HG02840 (cell line): Measurements from ENCODE around the gene EPS8L2.

Experiments
- ATAC-seq: cut with Tn5 transposase; IDR thresholded peaks from one replicate; pipeline ENCODE4 v1.9.1; 2021; ENCODE audit warnings: mild to moderate bottlenecking, moderate library complexity, moderate number of reproducible peaks; ENCODE audit not compliant: unreplicated experiment, low FRiP score

The EPS8L2 gene

DNA sequence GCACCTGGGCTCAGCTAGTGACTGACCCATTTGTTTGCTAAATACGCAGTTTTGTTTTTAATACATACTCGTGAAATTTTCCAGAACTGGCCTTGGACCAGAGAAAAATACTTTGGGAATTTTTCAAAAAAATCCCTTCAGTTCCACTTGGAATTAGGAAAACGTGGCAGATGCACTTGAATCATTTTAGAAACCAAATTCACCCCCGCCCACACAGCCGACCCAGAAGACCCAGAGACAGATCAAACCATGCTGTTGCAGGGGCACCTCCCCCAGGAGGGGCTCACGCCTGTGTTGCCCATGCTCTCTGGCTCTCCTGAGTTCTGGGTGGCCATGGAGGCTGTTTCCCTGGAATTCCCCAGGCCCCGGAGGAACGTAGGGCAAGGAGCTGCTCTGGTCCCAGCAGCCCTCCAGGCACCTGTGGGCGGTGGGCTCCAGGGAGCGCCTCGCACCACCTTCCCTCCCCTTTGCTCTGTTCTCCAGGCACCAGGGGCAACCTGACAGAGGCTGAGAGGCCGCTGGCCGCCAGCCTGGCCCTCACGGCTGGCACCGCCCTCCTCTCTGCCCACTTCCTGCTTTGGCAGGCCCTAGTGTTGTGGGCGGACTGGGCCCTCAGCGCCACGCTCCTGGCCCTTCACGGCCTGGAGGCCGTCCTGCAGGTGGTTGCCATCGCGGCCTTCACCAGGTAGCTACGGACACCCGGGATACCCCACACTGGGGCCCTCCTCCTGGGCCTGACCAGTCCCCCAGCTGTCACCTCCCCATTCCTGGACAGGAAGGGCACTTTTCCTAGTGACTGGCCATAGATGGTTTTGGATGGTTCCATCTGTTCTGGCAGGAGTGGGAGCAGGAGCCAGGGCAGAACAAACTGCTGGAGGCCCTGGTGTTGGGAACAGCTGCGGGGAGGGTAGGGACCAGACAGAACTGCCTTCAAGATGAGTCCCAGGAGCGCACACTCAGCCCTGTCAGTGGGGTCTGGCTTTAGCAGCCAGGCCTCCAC lies 3.3 kb upstream of the EPS8L2 start:
- ATAC-seq, result no peak

DNA sequence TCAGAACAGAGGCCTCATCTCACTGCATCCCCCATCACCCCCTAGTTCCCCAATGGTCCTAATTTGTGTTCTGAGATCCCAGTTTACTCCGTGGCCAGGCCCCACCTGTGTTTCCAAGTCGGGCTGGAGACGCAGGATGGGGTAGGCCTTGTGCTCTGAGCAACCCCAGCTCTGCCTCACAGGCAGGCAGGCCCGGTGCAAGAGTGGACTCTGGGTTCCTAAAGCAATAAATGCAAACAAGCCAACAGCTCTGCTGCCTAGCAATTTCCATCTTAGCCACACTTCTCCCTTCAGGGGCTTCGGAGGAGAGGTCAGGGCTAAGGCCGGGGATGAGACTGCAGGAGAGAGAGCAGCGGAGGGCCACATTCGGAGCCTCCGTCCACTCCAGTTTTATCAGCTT lies 2.5 kb upstream of the EPS8L2 start:
- no peak for ATAC-seq

DNA sequence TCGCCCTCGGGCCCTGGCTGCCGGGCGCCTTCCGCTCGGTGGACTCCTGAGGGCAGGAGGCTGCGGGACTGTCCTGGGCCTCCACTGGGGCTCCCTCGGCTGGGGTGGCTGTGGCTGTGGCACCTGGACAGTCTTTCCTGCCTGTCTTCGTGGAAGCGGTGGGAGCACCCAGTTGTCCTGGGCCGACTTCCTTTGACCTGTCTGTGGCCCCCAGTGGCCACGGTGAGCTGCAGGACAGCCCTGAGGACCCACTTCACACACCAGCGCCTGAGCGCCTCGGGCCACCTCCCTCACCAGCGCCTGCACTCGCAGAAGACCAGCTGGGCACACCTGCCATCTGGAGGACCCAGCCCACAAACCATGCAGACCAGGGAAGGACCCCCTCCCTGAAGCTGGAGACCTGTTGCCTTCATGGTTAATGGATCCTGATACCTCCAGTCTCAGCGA lies 1.8 kb upstream of the EPS8L2 start:
- ATAC-seq, result no peak

DNA sequence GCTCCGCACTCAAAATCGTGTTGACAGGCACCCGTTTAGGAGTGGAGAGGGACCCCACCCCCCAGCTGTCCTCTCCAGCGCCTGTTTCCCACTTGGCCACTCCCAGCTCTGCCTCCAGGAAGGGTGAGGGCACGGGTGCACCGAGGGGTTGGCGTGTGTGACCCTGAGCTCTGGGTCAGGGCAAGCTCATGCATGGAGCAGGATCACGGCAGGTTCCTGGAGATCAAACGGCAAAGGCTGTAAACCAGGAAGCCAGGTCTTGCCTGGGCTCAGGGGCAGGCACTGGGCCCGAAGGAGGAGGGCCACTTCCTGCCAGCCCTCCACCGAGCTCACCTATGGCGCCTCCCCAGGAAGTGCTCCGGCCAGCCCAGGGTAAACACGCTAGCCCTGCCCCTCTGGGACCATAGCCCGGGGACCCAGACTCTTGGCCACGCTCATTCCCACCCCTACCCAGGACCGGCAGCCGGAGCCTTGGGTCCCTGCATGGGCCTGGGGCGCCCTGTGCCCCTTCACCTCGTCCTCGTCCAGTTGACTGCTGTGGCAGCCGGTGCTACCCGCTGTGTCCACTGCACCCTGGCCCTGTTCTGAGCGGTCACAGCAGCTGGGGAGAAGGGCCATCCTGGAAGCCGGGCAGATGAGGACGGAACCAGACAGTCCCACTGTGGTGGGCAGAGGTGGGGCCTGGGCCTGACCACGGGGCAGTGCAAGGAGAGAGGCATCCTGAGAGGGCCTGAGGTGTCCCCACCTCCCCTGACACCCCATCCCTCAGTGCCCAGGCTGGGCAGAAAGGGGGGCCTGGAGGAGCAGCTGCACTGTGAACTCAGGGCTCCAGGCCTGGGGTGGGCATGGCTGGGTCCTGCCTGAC lies 1.0 kb upstream of the EPS8L2 start:
- ATAC-seq, result no peak

DNA sequence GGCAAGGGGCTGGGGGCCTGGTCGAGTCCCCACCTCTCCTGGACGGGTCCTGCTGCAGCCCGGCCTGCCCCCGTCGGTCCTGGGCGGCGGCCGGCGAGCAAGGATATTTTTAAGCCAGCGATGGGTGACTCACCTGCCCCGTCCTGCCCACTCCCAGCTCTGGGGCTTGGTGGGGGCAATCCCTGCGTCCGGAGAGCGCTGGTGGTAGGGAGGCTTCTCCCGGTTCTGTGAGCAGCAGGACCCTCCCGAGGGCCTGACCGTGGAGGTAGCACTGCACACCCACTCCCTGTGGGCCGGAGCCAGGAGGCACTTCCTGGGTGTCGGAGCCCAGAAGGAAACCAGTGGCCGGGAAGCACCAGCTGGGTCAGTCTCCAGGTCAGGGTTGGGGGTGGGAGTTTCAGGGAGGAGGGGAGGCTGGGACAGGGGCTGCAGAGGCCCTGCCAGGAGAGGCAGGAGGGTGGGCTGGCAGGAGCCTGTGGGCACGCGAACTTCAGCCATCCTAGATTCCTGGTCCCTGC lies 467 bp downstream of the EPS8L2 start:
- no peak for ATAC-seq

DNA sequence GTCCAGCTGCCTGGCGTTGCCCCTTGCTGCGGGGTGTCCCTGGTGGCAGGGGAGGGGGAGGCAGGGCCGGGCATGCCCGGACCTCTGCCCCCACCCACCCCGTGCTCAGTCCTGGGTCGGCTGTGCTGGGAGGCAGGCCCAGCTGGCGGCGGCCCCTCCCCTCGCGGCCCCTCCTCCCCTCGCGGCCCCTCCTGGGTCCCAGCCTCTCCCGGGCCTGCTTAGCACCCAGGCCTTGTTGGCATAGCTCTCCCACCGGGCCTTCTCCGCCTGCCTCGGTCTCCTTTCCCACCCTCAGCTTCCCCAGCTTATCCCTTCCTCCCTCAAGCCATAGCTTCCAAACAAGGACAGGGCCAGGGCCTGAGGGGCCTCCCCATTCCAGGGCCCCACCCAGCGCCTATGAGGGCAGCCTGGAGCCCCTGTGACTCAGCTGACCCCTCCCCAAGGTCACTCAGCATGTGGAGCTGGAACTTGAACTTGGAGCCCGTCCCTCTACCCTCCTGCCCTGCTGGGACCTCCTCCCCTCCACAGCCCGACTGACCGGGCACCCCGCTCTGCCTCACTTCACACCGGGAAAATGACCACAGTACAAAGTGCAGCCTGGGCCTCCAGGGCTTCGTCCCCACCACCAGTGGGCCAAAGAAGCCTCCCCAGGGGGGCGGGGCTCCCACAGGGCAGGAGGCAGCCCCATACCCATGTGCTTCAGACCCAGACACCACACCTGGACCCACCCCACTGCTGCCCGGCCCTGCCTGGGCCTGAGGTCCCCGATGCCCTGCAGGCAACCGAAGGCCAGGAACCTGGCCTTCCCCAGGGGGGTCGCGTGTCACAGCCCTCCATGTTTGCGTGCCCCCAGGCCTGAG lies 1.2 kb downstream of the EPS8L2 start:
- no peak for ATAC-seq

DNA sequence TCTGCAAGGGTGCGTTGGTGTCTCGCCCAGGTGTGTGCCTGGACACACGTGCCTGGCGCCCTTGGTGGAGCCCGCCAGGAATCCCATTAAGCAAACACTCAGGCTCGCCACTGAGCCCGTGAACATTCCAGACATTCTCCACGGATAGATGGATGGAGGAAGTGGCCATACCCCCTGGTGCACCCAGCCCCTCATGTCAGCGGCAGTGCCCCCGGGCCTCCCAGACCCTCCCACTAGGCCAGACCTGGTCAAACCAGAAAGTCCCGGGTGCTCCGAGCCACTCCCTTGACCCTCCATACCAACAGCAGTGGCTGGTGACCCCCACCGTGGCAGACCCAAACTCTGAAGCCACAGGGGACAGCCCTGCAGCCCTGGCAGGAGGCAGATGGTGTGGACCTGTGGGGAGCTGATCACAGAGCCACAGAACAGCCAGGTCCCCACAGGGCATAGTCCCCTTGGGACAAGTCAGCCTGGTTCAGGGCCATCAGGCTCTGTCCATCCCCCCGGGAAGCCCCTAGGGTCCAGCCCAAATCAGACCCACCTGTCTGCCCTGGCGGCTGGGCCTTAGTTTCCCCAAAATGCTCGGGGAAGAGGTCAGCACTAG lies 1.9 kb downstream of the EPS8L2 start:
- ATAC-seq, result no peak

DNA sequence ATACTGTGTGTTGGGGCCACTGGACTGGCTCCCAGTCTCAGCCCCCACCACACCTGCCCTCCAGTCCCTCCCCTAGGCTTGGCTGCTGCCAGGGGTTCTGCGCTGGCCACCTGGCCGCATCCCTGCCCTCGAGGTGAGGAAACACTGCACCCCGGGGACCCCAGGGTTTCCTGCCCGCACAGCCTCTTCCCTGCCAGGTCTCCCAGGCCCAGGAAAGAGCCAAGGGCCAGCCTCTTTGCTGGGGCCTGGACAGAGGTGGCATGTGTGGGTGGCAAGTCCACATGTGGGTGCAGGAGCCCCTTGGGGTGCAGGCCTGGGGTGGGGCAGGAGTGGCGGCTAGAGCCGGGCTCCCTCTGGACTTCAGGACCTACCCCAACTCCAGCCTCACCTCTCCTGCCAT lies 2.5 kb downstream of the EPS8L2 start:
- no peak for ATAC-seq

DNA sequence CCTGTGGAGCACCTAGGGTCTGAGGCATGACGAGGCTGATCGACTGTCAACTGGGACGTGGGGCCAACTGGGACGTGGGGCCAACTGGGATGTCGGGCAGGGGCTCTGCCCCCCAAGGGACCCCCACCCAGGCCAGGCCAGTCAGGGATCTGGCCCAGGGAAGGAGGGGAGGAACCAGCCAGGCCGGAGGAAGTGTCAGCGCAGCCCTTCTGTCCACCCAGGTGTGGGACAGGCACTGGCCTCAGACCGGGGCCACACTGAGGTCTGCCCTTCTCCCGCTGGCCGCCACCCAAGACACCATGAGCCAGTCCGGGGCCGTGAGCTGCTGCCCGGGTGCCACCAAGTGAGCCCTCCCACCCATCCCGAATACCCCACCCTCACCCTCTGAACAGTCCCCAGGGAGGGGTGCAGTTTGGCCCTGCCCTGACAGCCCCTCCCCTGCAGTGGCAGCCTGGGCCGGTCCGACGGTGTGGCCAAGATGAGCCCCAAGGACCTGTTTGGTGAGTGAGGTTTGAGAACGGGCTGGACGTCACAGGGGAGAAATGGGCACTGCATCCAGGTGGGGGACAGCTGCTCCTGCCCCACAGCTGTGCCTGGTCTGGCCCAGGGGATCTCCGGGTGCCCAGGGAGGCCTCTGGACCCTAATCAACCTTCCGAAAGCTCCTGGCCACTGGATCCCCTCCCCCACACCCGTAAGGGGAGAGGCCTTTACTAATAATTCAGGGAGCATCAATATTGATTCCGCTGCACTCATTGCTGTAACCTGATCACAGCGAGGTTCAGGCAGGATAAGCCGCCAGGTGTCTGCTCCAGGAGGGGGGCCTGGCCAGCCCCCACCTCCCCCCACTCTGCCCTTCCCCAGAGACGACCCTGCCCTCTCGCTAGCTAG lies 3.3 kb downstream of the EPS8L2 start:
- ATAC-seq, result no peak

DNA sequence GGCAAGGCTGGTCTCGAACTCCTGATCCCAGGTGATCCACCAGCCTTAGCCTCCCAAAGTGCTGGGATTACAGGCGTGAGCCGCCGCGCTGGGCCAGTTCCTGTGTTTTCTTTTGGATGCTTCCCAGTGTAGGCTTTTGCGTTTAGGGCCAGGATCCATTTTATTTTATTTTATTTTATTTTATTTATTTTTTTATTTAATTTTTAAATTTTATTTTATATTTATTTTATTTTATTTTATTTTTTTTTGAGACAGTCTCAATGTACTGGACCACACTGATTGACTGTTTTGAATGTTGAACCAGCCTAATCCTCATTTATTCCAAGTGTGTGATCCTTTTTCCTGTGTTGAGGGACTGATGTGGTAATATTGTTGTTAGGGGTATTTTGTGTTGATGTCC lies 8.4 kb downstream of the EPS8L2 start:
- no peak for ATAC-seq

DNA sequence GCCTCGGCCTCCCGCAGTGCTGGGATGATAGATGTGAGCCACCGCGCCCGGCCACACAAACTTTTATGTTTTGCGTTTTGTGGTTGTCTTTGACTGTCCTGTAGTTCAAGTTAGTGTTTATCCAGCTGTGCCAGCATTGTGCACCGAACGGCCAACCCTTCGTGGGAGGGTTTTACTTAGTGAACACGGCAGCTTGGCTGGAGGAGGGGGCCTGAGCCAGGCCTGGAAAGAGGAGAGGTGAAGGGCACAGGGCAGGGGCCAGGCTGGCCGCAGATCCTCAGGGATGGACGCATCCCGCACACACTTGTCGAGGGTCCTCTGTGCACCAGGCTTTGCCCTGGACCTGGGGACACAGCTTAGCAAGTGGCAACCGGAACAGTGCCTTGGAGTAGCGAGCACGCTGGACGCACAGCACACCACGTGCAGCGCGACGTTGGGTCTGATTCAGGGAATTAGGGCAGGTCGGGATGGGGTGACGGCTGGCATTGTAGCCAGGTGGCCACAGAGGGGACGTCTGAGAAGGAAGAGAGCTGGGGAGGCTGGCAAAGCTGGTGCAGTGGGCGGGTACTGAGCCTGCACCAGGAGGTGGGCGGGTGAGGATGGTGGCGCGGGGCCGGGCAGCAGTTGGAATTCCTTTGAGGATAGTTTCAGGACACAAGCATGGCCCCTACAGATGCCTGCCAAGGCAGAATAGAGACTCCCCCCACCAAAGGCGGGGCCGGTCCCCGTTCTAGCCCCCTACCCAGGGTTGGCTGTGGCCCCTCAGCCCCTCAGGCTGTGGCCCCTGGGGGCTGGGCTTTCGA lies 13.4 kb downstream of the EPS8L2 start:
- ATAC-seq, result no peak

DNA sequence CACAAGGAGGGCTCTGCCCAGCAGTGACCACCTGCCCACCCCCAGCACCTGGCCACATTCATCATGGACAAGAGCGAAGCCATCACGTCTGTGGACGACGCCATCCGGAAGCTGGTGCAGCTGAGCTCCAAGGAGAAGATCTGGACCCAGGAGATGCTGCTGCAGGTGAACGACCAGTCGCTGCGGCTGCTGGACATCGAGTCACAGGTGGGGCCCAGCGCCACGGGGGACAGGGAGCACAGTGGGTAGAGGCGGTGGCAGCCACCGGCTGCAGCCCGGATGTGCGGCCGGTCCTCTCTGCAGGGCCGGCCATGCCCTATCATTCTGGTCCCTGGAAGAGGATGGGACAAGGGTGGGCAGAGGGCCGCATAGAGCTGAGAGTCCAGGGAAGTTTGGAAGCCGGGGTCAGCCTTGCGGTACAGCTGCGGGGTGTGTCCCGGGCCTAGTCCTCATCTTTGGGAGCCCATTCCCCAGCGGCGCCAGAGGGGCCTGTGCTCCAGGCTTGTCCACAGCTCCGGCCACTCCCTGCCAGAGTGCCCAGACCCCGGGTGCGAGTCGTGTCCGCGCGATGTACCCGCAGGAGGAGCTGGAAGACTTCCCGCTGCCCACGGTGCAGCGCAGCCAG lies 14.1 kb downstream of the EPS8L2 start:
- ATAC-seq, result no peak

DNA sequence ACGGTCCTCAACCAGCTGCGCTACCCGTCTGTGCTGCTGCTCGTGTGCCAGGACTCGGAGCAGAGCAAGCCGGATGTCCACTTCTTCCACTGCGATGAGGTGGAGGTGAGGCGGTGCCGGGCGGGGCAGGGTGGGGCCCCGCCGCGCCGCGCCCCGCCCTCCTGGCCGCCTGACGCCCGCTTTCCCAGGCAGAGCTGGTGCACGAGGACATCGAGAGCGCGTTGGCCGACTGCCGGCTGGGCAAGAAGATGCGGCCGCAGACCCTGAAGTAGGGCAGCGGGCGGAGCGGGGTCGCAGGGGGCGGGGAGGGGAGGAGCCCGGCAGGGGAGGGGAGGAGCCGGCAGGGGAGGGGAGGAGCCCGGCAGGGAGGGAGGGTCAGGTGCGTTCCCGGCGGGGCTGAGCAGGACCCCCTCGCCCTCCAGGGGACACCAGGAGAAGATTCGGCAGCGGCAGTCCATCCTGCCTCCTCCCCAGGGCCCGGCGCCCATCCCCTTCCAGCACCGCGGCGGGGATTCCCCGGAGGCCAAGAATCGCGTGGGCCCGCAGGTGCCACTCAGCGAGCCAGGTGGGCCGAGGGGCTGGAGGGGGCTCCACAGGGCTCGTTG lies 14.7 kb downstream of the EPS8L2 start:
- ATAC-seq, result no peak

DNA sequence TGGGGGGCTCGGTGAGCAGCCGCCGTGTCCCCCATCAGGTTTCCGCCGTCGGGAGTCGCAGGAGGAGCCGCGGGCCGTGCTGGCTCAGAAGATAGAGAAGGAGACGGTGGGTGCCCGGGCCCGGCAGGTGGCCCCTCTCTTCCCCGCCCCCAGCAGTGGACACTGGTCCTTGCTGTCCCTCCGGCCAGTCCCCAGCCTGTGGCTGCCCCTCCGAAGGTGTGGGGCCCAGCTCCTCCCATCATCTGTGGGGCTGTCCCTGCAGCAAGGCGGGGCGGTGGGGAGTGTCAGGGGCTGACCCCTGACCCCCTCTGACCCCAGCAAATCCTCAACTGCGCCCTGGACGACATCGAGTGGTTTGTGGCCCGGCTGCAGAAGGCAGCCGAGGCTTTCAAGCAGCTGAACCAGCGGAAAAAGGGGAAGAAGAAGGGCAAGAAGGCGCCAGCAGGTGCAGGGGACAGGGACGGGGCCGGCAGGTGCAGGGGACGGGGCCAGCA lies 15.3 kb downstream of the EPS8L2 start:
- no peak for ATAC-seq

DNA sequence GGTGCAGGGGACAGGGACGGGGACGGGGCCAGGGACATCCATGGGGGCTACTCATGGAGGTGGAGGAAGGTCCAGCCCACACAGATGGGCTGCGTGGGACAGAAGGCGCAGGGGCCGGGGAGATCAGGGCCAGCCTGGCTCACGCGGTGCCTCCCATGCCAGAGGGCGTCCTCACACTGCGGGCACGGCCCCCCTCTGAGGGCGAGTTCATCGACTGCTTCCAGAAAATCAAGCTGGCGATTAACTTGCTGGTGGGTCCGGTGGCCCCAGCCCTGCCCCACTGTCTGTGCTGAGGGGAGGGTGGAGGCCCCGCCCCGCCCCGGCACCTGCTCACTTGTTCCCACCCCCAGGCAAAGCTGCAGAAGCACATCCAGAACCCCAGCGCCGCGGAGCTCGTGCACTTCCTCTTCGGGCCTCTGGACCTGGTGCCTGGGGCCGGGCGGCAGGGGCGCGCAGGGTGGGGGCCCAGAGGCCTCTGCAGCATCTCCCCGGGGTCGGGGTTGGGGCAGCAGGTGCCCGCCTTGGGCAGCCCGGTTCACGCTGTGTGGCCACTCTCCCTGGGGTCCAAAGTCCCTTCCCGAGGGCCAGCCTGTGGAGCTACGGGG lies 15.8 kb downstream of the EPS8L2 start:
- ATAC-seq, result no peak

DNA sequence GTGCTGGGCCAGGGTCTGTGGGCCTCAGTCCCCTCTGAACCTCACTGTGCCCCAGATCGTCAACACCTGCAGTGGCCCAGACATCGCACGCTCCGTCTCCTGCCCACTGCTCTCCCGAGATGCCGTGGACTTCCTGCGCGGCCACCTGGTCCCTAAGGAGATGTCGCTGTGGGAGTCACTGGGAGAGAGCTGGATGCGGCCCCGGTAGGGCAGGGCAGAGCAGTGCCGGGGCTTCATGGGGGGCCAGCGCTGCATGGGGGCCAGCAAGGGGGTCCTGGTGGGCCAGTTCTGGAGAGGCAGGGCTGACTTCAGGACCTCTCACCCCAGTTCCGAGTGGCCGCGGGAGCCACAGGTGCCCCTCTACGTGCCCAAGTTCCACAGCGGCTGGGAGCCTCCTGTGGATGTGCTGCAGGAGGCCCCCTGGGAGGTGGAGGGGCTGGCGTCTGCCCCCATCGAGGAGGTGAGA lies 16.3 kb downstream of the EPS8L2 start:
- no peak for ATAC-seq
